Measurements from ENCODE around the gene TPMT.

GRCh38 chr6:18155150-18155863 is 430 bp upstream of the TPMT start, which contains the start of gene KDM1B:
- TF ChIP-seq, protein P1, sequence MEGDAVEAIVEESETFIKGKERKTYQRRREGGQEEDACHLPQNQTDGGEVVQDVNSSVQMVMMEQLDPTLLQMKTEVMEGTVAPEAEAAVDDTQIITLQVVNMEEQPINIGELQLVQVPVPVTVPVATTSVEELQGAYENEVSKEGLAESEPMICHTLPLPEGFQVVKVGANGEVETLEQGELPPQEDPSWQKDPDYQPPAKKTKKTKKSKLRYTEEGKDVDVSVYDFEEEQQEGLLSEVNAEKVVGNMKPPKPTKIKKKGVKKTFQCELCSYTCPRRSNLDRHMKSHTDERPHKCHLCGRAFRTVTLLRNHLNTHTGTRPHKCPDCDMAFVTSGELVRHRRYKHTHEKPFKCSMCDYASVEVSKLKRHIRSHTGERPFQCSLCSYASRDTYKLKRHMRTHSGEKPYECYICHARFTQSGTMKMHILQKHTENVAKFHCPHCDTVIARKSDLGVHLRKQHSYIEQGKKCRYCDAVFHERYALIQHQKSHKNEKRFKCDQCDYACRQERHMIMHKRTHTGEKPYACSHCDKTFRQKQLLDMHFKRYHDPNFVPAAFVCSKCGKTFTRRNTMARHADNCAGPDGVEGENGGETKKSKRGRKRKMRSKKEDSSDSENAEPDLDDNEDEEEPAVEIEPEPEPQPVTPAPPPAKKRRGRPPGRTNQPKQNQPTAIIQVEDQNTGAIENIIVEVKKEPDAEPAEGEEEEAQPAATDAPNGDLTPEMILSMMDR (IDR thresholded peaks at IDR 0.05; ENCODE audit: low read length): no peak
- TF ChIP-seq EZH2 (IDR thresholded peaks at IDR 0.05; ENCODE audit: borderline replicate concordance, low read length): no peak
